Osteoblast (primary cell): ENCODE measurements around the gene PPWD1. TPM values are rescaled to one million over a fixed set of nuclear protein-coding genes. Genes with fewer than 3 reads are reported as not detected.

Experiments
- DNase-seq: peaks from one replicate; pipeline ENCODE4 v3.0.0; 2011; ENCODE audit warnings: low spot score, mixed read lengths; ENCODE audit not compliant: insufficient read length; ENCODE audit errors: missing footprints
- H2AFZ ChIP-seq: 2 replicates; pipeline ENCODE4 v1.6.0; 2011; ENCODE audit warnings: mild to moderate bottlenecking, low read length
- H3K27ac ChIP-seq: 2 replicates; pipeline ENCODE4 v1.5.1; 2011; ENCODE audit warnings: mild to moderate bottlenecking, low read depth, low read length, moderate library complexity
- H3K27me3 ChIP-seq: 2 replicates; pipeline ENCODE4 v1.6.0; 2012; ENCODE audit warnings: mild to moderate bottlenecking, control low read depth, inconsistent platforms, low read length, moderate library complexity; ENCODE audit not compliant: insufficient read depth
- H3K36me3 ChIP-seq: 2 replicates; pipeline ENCODE4 v1.5.1; 2011; ENCODE audit warnings: mild to moderate bottlenecking, low read length, control low read depth, moderate library complexity; ENCODE audit not compliant: insufficient read depth
- H3K4me1 ChIP-seq: 2 replicates; pipeline ENCODE4 v1.5.1; 2011; ENCODE audit warnings: mild to moderate bottlenecking, low read length, control low read depth, moderate library complexity; ENCODE audit not compliant: insufficient read depth
- H3K4me2 ChIP-seq: 2 replicates; pipeline ENCODE4 v1.6.0; 2011; ENCODE audit warnings: mild to moderate bottlenecking, low read length; ENCODE audit not compliant: insufficient read depth
- H3K4me3 ChIP-seq: fragments of 200-600 bp; sonication (generic); 3 replicates; pipeline ENCODE4 v1.5.1; 2012; ENCODE audit warnings: mild to moderate bottlenecking, low read length, inconsistent platforms; ENCODE audit not compliant: insufficient read depth
- H3K79me2 ChIP-seq: 2 replicates; pipeline ENCODE4 v1.6.0; 2012; ENCODE audit warnings: mild to moderate bottlenecking, low read length, control low read depth, inconsistent platforms; ENCODE audit not compliant: insufficient read depth
- H3K9me3 ChIP-seq: 2 replicates; pipeline ENCODE4 v1.5.1; 2011; ENCODE audit warnings: low read depth, low read length, control low read depth
- H4K20me1 ChIP-seq: 2 replicates; pipeline ENCODE4 v1.6.0; 2012; ENCODE audit warnings: mild to moderate bottlenecking, low read length, control low read depth; ENCODE audit not compliant: insufficient read depth
- CTCF ChIP-seq: IDR thresholded peaks from 2 replicates; pipeline ENCODE4 v1.5.1; 2011; ENCODE audit warnings: mild to moderate bottlenecking, low read depth, low read length, moderate library complexity; ENCODE audit errors: extremely low read depth
- total RNA-seq: library from RNA; depleted of rRNA; stranded (reverse); fragments of >200 nt; gene quantifications from 2 replicates; pipeline ENCODE4 v1.2.3, GENCODE V29; 2012

Gene PPWD1
- total RNA-seq = 35.8 and 40.1 TPM in 2 replicates

- no peaks in the 10 kb centered on the region for H3K9me3 ChIP-seq
- peaks cover 72% of the 10 kb centered on the region for H3K79me2 ChIP-seq
Measured at GRCh38 chr5:65562731-65563701, at the start of gene PPWD1, which contains the start of gene CENPK. TSS of gene PPWD1 (plus strand) at chr5:65563296. CDS start at chr5:65563311, 15 bp downstream. TSS of gene CENPK (minus strand) at chr5:65563168. CDS start at chr5:65554907, 8,261 bp downstream.

GRCh38 chr5:65525726-65526125, 37.4 kb upstream of the PPWD1 start:
- no peak for TF ChIP-seq CTCF
- DNase-seq = no peak
- H4K20me1 ChIP-seq = no peaks in the 10 kb centered on the region
- no peaks in the 10 kb centered on the region for H3K27me3 ChIP-seq
- H3K27ac ChIP-seq = no peak overlapping the region
- peak overlapping the region; percentile 49 for H2AFZ ChIP-seq
- H3K4me3 ChIP-seq = no peak overlapping the region
- H3K79me2 ChIP-seq = no peaks in the 10 kb centered on the region
- peaks cover 3% of the 10 kb centered on the region for H3K36me3 ChIP-seq
- no peaks in the 10 kb centered on the region for H3K9me3 ChIP-seq
- no peaks in the 10 kb centered on the region for H3K4me1 ChIP-seq
- no peak overlapping the region for H3K4me2 ChIP-seq

More at GRCh38 chr5:65562731-65563701, at the start of gene PPWD1, which contains the start of gene CENPK:
- no peak for TF ChIP-seq CTCF
- H3K4me3 ChIP-seq = peak within 1 kb of the TSS; percentile 83
- DNase-seq = peak; percentile 94
- peaks cover 22% of the 10 kb centered on the region for H3K4me1 ChIP-seq
- H2AFZ ChIP-seq = peak within 1 kb of the TSS; percentile 95
- H3K27me3 ChIP-seq = no peaks in the 10 kb centered on the region
- peak within 1 kb of the TSS; percentile 92 for H3K4me2 ChIP-seq
- H3K27ac ChIP-seq = peak within 1 kb of the TSS; percentile 87
- peaks cover 9% of the 10 kb centered on the region for H3K36me3 ChIP-seq
- H4K20me1 ChIP-seq = no peaks in the 10 kb centered on the region

- no peaks in the 10 kb centered on the region for H3K9me3 ChIP-seq
- no peaks in the 10 kb centered on the region for H3K27me3 ChIP-seq
- DNase-seq = peak; percentile 50
- no peaks in the 10 kb centered on the region for H3K36me3 ChIP-seq
- H3K4me1 ChIP-seq = no peaks in the 10 kb centered on the region
- no peak for TF ChIP-seq CTCF
- no peak overlapping the region for H2AFZ ChIP-seq
- no peak overlapping the region for H3K4me3 ChIP-seq
- no peak overlapping the region for H3K4me2 ChIP-seq
- no peak overlapping the region for H3K27ac ChIP-seq
- no peaks in the 10 kb centered on the region for H4K20me1 ChIP-seq
- H3K79me2 ChIP-seq = no peaks in the 10 kb centered on the region
Measured at GRCh38 chr5:65530904-65531303, 32.2 kb upstream of the PPWD1 start.

- Histone ChIP-seq H3K9me3 (no peaks in the 10 kb centered on the region), H3K4me1 (no peaks in the 10 kb centered on the region), H2AFZ (peak overlapping the region; percentile 67), H3K27ac (no peak overlapping the region), H3K4me3 (no peak overlapping the region), H3K79me2 (no peaks in the 10 kb centered on the region), H3K27me3 (no peaks in the 10 kb centered on the region), H3K4me2 (no peak overlapping the region), H4K20me1 (no peaks in the 10 kb centered on the region), H3K36me3 (no peaks in the 10 kb centered on the region)
- no peak for DNase-seq
- no peak for TF ChIP-seq CTCF
Measured at GRCh38 chr5:65535529-65535987, 27.5 kb upstream of the PPWD1 start.
